Upper lobe of left lung (tissue), 4 donors: ENCODE measurements around the gene PDZD2.

Experiments
- EP300 ChIP-seq, 4 donors: sonication (generic); formaldehyde crosslinking; IDR thresholded peaks; one replicate each; pipeline ENCODE4 v1.5.1; 2017; ENCODE audit warnings: antibody characterized with exemption in 4 of 4, control low read depth in 2 of 4
- POLR2AphosphoS5 ChIP-seq, 2 donors: sonication (generic); formaldehyde crosslinking; IDR thresholded peaks; one replicate each; pipeline ENCODE4 v1.5.1; 2017; ENCODE audit warnings: antibody characterized with exemption in 2 of 2

DNA sequence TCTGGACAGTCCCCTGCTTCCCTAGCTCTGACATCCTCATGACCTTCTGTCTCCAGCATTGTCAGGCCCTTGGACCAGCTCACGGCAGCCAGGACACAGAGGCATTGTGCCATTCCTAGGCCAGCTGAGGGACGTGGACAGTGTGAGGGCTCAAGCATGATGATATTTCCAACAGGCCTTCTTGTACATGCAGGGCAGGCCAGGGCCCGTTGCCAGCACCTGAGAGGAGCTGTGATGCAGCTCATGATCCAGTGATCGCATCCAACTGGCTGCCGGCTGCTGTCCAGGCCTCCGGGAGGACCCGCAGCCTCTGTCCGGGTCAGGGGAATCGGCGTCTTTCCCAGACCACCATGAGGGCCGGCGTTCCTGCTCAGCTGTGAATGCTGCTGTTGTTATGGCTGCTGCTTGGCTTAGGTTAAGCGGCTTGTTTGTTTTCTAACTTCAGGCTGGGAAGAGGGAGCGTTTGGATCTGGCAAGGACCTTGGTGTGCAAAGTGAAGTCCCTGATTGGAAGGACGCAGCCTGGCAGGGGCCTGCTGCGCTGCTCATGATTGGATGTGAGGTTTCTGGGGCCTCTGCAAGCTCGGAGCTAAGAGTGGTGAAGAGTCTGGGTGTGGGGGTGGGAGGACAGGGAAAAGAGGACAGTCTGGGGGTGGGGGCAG is 53.8 kb downstream of the PDZD2 start:
- TF ChIP-seq POLR2AphosphoS5 (IDR thresholded peaks at IDR 0.05) (no peak), EP300 (IDR thresholded peaks at IDR 0.05) (no peak)
